GM12878 (cell line): ENCODE measurements around the gene BCL2. TPM values are rescaled to one million over a fixed set of nuclear protein-coding genes. Genes with fewer than 3 reads are reported as not detected.

Source experiments
- BHLHE40 ChIP-seq, 2 experiments: fragments of 450-650 bp in 1 of 2; IDR thresholded peaks; 2 replicates each; pipeline ENCODE4 v1.6.1; 2011 to 2017; ENCODE audit warnings: low read depth in 2 of 2, borderline replicate concordance in 1 of 2, improper control_type of control experiment in 1 of 2, low read length in 1 of 2, mild to moderate bottlenecking in 1 of 2
- CHD2 ChIP-seq: IDR thresholded peaks from 2 replicates; pipeline ENCODE4 v1.6.1; 2011; ENCODE audit warnings: low read depth, low read length, improper control_type of control experiment, borderline replicate concordance
- CREB1 ChIP-seq: IDR thresholded peaks from 2 replicates; pipeline ENCODE4 v1.6.1; 2012; ENCODE audit warnings: low read depth, mild to moderate bottlenecking, inconsistent platforms
- IKZF1 ChIP-seq: fragments of 450-650 bp; conservative IDR thresholded peaks from 2 replicates; pipeline ENCODE4 v1.6.1; 2017; ENCODE audit warnings: antibody characterized with exemption, mild to moderate bottlenecking
- IKZF2 ChIP-seq, 2 experiments: fragments of 450-650 bp; IDR thresholded peaks; 2 replicates each; pipeline ENCODE4 v1.6.1; 2017; ENCODE audit warnings: mild to moderate bottlenecking in 2 of 2, moderate library complexity in 2 of 2
- LARP7 ChIP-seq: fragments of 450-650 bp; IDR thresholded peaks from 2 replicates; pipeline ENCODE4 v1.6.1; 2017; ENCODE audit warnings: mild to moderate bottlenecking
- MLLT1 ChIP-seq: fragments of 450-650 bp; IDR thresholded peaks from 2 replicates; pipeline ENCODE4 v1.6.1; 2016; ENCODE audit warnings: mild to moderate bottlenecking
- MTA3 ChIP-seq: IDR thresholded peaks from 2 replicates; pipeline ENCODE4 v1.6.1; 2012; ENCODE audit warnings: low read length, inconsistent platforms, borderline replicate concordance
- MXI1 ChIP-seq: fragments of 150-350 bp; IDR thresholded peaks from 2 replicates; pipeline ENCODE4 v1.6.1; 2011; ENCODE audit warnings: low read depth, mild to moderate bottlenecking, inconsistent platforms, low read length, improper control_type of control experiment
- NR2F1 ChIP-seq: fragments of 450-650 bp; conservative IDR thresholded peaks from 2 replicates; pipeline ENCODE4 v1.6.1; 2017; ENCODE audit warnings: mild to moderate bottlenecking
- NRF1 ChIP-seq: conservative IDR thresholded peaks from 2 replicates; pipeline ENCODE4 v1.6.1; 2011; ENCODE audit warnings: mild to moderate bottlenecking, low read depth, low read length, improper control_type of control experiment
- PKNOX1 ChIP-seq: fragments of 450-650 bp; IDR thresholded peaks from 2 replicates; pipeline ENCODE4 v1.6.1; 2016; ENCODE audit warnings: mild to moderate bottlenecking
- POLR2A ChIP-seq: IDR thresholded peaks from 2 replicates; pipeline ENCODE4 v1.6.1; 2011; ENCODE audit warnings: low read depth, mild to moderate bottlenecking, low read length
- POLR2AphosphoS5 ChIP-seq: IDR thresholded peaks from 2 replicates; pipeline ENCODE4 v1.6.1; 2011; ENCODE audit warnings: mild to moderate bottlenecking, low read length, inconsistent platforms
- POU2F2 ChIP-seq: IDR thresholded peaks from 3 replicates; pipeline ENCODE4 v1.6.1; 2011; ENCODE audit warnings: low read depth, mild to moderate bottlenecking, low read length, borderline replicate concordance
- RAD51 ChIP-seq: fragments of 450-650 bp; IDR thresholded peaks from 2 replicates; pipeline ENCODE4 v1.6.1; 2016; ENCODE audit warnings: moderate library complexity, mild to moderate bottlenecking, inconsistent platforms
- RUNX3 ChIP-seq: IDR thresholded peaks from 2 replicates; pipeline ENCODE4 v1.6.1; 2012; ENCODE audit warnings: low read length, inconsistent platforms
- SMAD1 ChIP-seq: fragments of 450-650 bp; IDR thresholded peaks from 2 replicates; pipeline ENCODE4 v1.6.1; 2018; ENCODE audit warnings: mild to moderate bottlenecking, low read depth; ENCODE audit not compliant: partially characterized antibody
- SMC3 ChIP-seq: IDR thresholded peaks from 2 replicates; pipeline ENCODE4 v1.6.1; 2011; ENCODE audit warnings: low read length, improper control_type of control experiment, borderline replicate concordance
- TBL1XR1 ChIP-seq: IDR thresholded peaks from 2 replicates; pipeline ENCODE4 v1.6.1; 2012; ENCODE audit warnings: low read depth, low read length, improper control_type of control experiment
- TCF7 ChIP-seq: IDR thresholded peaks from 2 replicates; pipeline ENCODE4 v1.6.1; 2014; ENCODE audit warnings: antibody characterized with exemption, borderline replicate concordance
- YY1 ChIP-seq: IDR thresholded peaks from 2 replicates; pipeline ENCODE4 v1.6.1; 2011; ENCODE audit warnings: low read depth, mild to moderate bottlenecking, low read length
- ZBTB4 ChIP-seq: fragments of 450-650 bp; formaldehyde crosslinking; IDR thresholded peaks from 2 replicates; pipeline ENCODE4 v1.4.0; 2022; ENCODE audit warnings: mild to moderate bottlenecking, moderate library complexity
- ZNF622 ChIP-seq: fragments of 450-650 bp; IDR thresholded peaks from 2 replicates; pipeline ENCODE4 v1.6.1; 2017; ENCODE audit warnings: mild to moderate bottlenecking, inconsistent platforms
- ZSCAN29 ChIP-seq: fragments of 450-650 bp; IDR thresholded peaks from 2 replicates; pipeline ENCODE4 v1.6.1; 2017; ENCODE audit warnings: mild to moderate bottlenecking, moderate library complexity
- ZZZ3 ChIP-seq: IDR thresholded peaks from 2 replicates; pipeline ENCODE4 v1.6.1; 2011; ENCODE audit warnings: low read depth; ENCODE audit not compliant: control insufficient read depth, insufficient read length
- polyA plus RNA-seq, 11 experiments: library from polyadenylated mRNA; depleted of rRNA in 4 of 11; unstranded in 6 of 11; stranded (reverse) in 5 of 11; fragments of >200 nt; fragmentation: Nextera tagmentation in 4 of 11; fragmentation: Illumina TruSeq in 1 of 11; extraction: Ambion mirVana in 4 of 11; extraction: Trizol in 1 of 11; gene quantifications; 1 replicate in 1 of 11; 2 replicates in 10 of 11; pipeline versions ENCODE4 v1.2.1 to v1.2.3, GENCODE V29; 2011 to 2016; ENCODE audit warnings: inconsistent platforms in 2 of 11, missing spikeins in 2 of 11, low read depth in 1 of 11
- total RNA-seq, 4 experiments: library from RNA; depleted of rRNA in 3 of 4; stranded (reverse); fragments of >200 nt in 3 of 4; fragmentation: Illumina TruSeq in 1 of 4; extraction: Trizol in 1 of 4; gene quantifications; 2 replicates each; pipeline versions ENCODE4 v1.2.1 to v1.2.3, GENCODE V29; 2013 to 2021

Gene BCL2
- total and polyA plus RNA-seq, 10 of the 15 experiments (the other 5 are each of a cell fraction or from before 2014, with no cell fraction given), result 4.1 to 47.8 (median 19.3) TPM

- TF ChIP-seq MLLT1 (0 out of 2 replicates have a peak, but pooled peaks have one; percentile 20), YY1 (no peak), CREB1 (0 out of 2 replicates have a peak, but pooled peaks have one; percentile 42), SMC3 (no peak), ZSCAN29 (no peak), IKZF2 (IDR thresholded peaks at IDR 0.05) (0 out of 4 replicates have a peak, but pooled peaks of 1 of the 2 experiments have one; percentile 31), POLR2AphosphoS5 (0 out of 2 replicates have a peak, but pooled peaks have one; percentile 58), NRF1 (no peak), BHLHE40 (IDR thresholded peaks at IDR 0.05; ENCODE audit: borderline replicate concordance in 1 of 2, low read depth in 2 of 2, low read length in 1 of 2) (peak; percentile 14 to 20; a peak in 1 of 4 replicates), LARP7 (no peak), RUNX3 (peak; percentile 21; the same call in 1 of the 2 replicates), MTA3 (0 out of 2 replicates have a peak, but pooled peaks have one; percentile 43), POLR2A (peak; percentile 65), NR2F1 (no peak), IKZF1 (peak; percentile 41; the same call in 1 of the 2 replicates), ZBTB4 (CRISPR knock-in tag) (no peak), ZZZ3 (no peak), ZNF622 (no peak), MXI1 (peak; percentile 87), TCF7 (no peak), SMAD1 (no peak), POU2F2 (peak; percentile 98), CHD2 (peak; percentile 59; the same call in 1 of the 2 replicates), RAD51 (no peak), TBL1XR1 (0 out of 2 replicates have a peak, but pooled peaks have one; percentile 8), PKNOX1 (peak; percentile 48; the same call in 1 of the 2 replicates)
Measured at GRCh38 chr18:63284827-63285733, 34.5 kb downstream of the BCL2 start (continued).
